Left kidney (tissue), 2 donors: ENCODE data around the gene RAB39A. TPM values are rescaled to one million over a fixed set of nuclear protein-coding genes. Genes with fewer than 3 reads are reported as not detected.

Experiments
- DNase-seq: peaks from one replicate; pipeline ENCODE4 v3.0.0-alpha.2; 2013
- polyA plus RNA-seq: library from polyadenylated mRNA; unstranded; fragments of 120-200 nt; gene quantifications from one replicate; pipeline ENCODE4 v1.2.1, GENCODE V29; 2013; ENCODE audit not compliant: insufficient read length

The RAB39A gene
- polyA plus RNA-seq, 1 donor = 1.2 TPM

DNA sequence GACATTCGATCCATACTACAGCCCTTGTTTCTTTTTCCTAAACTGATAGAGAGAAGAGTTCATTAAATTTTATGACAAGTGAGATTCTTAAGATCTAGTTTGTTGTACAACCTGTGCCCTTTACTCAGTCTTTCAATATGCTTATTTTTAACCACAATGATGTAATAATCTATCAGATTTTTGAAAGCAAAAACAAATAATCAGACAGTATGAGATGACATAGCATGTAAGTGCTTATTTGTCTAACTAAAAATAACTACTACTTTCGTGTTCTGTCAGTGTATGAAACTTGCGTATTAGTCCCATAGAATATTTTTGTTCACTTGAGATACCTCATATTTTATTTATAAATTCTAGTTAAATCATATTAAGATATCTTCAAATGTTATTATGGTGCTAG, 33.2 kb downstream of the RAB39A start:
- DNase-seq = no peak

DNA sequence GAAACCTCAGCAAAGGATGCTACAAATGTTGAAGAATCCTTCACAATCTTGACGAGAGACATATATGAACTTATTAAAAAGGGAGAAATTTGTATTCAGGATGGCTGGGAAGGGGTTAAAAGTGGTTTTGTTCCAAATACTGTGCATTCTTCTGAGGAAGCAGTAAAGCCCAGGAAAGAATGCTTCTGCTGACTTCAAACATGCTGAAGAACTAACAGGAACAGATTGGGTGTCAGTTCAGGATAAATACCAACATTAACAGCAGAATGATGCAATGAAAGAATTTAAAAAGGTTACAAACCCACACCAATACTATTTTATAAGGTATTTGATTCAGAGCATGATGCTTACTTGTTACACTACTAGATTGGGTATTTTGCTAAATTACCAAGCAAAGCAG, 33.9 kb downstream of the RAB39A start:
- peak; percentile 3 for DNase-seq

DNA sequence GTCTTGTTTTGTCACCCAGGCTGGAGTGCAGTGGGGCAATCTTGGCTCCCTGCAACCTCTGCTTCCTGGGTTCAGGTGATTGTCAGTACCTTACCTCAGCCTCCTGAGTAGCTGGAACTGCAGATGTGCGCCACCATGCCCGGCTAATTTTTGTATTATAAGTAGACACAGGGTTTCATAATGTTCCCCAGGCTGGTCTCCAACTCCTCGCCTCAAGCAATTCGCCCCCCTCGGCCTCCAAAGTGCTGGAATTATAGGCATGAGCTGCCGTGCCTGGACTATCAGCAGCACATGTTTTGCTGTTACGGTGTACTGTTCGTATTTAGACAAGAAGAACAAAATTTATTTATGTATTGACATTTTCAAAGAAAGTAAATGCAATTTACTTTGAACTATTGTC, 34.8 kb downstream of the RAB39A start:
- DNase-seq = no peak

DNA sequence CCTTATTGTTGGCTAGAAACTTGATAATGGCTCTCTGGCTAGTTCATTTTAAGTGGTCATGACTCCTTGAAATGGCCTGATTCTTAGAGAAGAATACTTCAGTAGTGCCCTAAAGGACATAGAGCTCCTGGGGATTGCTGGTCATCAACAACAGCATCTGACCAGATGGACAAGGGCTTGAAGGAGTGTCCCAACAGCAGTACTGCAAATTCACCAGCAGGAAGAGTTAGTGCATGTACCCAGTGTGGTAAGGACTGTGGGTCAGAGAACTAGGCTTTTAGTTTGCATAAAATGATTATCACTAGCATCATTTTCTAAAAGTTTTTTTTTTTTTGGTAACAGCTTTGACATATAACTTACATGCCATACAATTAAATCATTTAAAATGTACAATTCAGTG, 41.0 kb downstream of the RAB39A start:
- DNase-seq = no peak

DNA sequence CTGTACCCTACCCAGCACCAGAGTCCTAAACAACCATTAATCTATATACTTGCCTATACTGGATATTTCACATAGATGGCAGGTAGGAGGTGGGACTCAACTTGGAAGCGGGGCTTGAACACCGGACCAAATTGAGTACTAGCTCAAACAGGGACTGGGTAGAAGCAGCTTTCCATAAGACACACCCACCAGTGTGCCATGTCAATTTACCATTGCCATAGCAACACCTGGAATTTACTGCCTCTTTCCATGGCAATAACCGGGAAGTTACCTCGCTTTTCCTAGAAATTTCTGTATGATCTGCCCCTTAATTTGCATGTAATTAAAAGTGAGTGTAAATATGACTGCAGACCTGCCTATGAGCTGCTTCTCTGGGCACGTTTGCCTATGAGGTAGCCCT, 41.8 kb downstream of the RAB39A start:
- no peak for DNase-seq

DNA sequence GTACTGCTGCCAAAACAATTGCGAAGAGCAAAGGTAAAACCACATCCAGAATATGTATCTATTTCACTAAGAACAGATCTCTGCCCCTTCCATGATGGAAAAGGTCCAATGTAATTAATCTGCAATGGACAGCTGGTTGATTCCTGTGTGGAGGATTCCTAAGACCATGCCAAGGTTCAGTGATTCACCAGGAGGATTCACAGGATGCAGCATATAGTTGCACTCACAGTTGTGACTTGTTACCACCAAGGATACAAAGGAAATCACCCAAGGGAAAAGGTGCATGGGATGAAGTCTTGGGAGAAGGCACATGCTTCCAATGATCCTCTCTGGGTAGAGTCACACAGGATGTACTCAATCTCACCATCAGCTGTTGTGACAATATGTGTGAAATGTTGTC, 45.4 kb downstream of the RAB39A start:
- DNase-seq = no peak

DNA sequence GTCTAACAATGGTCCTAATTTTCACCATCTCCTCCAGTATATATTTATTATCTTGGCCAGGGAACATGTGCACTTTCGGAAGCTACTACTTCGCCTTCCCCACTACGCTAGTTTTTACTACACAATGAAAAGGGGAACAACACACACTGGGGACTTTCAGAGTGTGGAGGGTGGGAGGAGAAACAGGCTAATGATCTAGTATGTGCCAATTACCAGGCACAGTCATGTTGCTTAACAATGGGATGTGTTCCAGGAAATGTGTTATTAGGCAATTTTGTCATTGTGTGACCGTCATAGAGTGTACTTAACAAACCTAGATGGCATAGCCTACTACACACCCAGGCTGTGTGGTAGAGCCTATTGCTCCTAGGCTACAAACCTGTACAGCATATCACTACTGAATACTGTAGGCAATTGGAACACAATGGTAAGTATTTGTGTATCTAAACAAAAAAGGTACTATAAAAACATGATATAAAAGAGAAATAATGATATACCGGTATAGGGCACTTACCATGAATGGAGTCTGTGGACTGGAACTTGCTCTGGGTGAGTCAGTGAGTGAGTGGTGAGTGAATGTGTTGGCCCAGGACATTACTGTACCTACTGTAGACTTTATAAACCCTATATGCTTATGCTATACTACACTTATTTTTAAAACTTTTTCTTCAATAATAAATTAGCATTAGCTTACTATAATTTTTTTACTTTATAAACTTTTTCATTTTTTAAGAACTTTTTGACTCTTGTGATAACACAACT, 60.3 kb downstream of the RAB39A start:
- no peak for DNase-seq

DNA sequence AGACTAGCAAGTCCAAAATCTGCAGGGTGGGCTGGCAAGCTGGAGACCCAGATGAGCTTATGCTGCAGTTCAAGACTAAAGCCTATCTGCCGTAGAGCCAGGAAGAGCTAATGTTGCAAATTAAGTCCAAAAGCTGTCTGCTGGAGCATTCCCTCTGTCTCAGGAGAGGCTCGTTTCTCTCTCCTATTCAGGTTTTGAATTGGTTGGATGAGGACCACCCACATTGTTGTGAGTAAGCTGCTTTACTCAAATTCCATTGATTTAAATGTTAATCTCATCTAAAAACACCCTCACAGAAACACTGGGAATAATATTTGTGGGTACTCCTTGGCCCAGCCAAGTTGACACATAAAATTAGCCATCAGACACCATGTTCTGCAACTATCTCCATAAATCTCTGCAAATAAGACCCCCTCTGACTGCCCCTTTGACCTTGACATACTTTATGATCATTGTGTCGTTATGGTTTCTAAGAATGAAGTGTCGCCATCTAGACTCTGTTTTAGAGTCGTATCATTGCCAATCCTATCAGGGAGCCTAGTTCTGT, 63.7 kb downstream of the RAB39A start:
- DNase-seq = no peak

DNA sequence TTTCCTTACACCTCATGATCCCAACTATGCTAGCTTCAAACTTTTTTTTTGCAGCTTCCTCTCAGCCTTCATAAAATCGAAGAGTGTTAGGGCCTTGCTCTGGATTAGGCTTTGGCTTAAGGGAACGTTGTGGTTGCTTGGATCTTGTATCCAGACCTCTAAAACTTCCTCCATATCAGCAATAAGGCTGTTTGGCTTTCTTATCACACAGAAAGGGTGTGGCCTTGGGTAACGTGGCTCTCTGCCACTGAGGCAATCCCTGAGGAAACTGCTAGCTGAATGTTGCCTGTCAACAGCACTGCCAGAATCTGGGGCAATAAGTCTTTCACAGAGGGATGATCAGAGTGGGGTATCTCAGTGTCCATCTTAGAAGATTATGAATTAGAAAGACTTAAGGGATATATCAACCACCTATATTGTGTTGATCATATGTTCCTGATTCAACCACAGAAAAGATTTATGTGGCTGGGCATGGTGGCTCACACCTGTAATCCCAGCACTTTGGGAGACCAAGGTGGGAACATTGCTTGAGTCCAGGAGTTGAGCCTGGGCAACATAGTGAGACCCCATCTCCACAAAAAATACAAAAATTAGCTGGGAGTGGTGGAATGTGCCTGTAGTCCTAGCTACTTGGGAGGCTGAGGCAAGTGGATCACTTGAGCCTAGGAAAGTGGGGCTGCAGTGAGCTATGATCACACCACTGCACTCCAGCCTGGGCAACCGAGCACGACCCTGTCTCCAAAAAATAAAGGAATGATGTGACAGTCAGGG, 67.9 kb downstream of the RAB39A start:
- no peak for DNase-seq

DNA sequence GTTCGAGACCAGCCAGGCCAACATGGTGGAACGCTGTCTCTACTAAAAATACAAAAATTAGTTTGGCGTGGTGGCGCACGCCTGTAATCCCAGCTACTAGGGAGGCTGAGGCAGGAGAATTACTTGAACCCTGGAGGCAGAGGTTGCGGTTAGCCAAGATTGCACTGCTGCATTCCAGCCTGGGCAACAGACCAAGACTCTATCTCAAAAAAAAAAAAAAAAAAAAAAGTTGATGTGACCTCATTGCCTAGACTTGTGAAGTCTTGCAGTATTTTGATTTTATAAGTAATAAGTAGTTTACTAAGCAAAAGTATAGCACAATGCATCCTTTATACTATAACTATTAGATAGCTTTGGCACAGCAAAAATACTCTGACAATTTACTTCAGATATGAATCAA, 70.5 kb downstream of the RAB39A start:
- DNase-seq = no peak

DNA sequence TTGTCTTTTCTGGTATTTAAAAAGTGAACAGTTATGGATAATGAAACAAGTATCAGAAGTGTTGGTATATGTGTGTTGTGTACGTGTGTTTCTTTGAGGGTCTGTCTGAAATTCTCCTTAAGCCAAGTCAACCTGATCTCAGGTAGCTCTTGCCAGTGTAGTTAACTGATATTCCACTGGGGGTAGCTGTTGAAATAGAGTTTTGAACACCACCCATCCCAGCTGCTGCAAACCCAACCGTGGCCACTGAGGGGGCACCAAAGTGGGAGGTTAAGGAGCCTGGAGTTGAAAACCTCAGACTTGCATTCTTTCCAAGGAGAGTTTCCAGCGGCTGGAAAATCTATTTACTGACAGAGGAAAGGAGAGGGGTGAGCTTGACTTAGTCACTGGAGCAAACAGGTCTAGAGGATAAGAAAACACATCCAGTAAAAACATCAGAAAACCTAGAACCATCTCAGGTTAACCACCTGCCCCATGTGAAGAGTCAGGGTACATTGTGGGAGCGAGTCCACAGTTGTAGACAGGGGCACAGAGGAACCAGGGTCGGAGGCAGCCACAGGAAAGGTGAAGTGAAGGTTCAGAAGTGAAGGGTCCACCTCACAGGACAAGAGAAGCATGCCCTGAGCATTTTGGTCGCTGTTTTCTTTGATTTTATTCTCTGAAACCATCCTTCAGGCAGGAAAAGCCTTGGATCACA, 71.7 kb downstream of the RAB39A start:
- DNase-seq = peak; percentile 44

DNA sequence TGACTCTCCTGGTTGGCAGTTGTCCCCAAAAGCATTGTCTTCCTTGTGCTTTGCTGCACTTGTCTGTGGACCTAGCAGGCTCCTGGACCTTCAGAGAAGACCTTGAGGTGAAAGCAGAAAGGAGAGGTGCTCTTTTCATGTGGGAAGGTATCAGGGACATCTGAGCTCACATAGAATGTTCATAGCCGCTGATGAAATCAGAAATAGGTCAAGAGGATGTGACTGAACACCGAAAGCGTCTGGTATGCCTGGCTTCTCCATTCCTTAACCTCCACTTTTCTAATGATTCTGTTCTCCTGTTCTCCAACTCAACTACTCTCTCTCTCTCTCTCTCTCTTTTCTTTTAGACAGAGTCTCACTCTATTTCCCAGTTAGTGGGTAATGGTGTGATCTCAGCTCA, 74.2 kb downstream of the RAB39A start:
- DNase-seq = no peak

DNA sequence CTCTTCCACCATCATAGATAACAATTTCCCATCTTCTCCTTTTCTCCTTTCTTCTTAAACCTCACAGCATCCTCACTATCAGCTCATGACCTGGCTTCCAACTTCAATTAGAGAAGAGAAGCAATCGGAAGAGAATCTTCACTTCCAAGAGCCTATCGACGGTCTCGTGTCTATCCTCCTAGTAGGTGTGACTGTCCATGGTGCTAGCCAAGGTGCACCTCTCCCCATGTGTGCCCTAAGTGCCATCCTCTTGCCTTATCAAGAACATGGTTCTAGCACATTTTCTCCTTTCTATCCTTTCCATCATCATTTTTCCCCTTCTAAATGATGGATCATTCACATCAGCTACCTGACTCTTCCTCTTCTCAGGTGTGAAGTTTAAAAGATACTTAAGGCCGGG, 75.4 kb downstream of the RAB39A start:
- no peak for DNase-seq

DNA sequence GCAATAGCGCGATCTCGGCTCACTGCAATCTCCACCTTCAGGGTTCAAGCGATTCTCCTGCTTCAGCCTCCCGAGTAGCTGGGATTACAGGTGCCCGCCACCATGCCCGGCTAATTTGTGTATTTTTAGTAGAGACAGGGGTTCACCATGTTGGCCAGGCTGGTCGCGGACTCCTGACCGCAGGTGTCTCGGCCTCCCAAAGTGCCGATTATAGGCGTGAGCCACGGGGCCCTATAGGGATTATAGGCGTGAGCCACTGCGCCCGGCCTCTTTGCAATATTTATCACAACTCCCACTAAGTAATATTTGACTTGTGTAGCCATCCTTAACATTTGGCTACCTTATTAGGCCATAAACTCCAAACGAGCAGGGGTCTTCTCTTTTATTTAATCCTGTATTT, 79.6 kb downstream of the RAB39A start:
- DNase-seq = no peak

DNA sequence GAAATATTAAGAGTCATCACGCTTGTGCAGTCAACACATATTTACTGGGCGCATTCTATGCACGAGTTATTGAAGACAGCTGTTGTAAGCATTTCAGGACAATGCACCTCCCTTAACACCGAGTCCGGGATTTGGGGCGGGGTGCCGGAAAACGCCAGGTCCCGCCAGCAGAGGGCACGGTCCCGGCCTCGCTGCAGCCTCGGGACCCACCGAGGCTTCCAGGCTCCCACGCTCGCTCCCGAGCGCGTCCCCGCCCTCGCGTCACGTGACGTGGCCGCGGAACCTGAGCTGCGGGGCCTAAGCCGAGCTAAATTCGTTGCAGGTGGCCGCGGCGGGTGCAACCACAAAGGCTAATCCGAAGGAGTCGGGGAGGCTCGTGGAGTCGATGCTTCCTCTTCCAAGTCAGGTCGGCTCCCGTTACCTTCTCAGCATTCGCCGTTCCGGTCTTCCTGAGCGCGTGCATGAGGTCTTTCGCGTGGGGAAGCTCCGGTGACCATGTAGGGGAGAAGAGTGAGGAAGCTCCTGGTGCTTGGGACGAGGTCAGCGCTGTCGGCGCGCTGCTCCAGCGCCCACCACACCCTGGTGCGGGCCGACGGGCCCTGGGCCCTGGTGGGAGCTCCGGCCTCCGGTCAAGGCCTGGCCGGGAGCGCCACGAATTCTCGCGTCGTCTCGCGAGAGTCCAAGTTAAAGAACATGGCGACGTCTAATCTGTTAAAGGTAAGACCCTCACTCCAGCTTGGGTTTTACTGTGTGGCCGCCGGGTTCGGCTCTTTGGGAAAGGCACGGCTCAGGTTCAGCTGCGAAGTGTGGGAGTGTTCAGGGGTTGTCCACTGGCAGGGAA, 80.6 kb downstream of the RAB39A start, which contains the start of gene CUL5:
Gene CUL5 (plus strand): TSS at position 243 of the 841 bp plus-strand sequence. CDS start 451 bp downstream, at position 694.
- DNase-seq = peak; percentile 93

DNA sequence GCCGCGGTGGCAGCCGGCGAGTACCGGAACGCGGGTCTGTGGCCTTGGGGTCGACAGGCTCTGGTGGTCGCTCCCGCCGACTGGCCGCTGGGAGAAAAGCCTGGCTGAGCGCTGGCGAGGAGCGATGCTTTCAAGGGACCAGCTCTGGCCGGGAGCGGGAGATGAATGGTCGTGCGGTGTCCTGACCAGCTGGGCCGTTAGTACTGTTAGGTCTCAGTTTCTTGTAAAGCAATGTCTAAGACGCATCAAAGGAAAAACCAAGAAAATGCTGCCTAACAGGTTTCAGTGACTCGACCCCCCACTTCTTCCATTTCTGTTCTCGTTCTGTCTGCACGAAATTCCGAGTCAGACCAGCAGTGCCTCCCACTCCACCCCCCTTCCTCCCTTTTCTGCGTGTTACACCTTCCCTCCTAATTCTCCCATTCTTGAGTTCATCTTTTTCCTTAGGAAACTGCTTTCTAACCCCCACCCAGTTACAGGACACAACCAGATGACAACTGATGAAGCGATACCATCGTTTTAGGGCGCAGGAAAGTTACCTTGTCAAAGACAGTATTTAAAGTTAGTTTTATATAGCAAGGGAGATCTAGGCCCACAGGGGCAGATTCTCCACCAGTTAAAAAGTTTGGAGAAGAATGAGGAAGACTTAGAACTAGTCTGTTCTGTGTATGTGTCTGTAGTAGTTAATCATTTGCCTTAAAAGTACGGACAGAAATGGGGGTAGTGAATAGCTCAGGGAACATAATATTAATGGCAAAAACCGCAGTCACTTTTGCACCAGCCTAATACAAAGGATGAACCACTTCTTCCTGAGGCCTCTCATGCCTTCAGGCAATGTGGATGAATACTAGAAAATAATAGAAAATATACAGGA, 81.5 kb downstream of the RAB39A start:
- DNase-seq = peak; percentile 35

DNA sequence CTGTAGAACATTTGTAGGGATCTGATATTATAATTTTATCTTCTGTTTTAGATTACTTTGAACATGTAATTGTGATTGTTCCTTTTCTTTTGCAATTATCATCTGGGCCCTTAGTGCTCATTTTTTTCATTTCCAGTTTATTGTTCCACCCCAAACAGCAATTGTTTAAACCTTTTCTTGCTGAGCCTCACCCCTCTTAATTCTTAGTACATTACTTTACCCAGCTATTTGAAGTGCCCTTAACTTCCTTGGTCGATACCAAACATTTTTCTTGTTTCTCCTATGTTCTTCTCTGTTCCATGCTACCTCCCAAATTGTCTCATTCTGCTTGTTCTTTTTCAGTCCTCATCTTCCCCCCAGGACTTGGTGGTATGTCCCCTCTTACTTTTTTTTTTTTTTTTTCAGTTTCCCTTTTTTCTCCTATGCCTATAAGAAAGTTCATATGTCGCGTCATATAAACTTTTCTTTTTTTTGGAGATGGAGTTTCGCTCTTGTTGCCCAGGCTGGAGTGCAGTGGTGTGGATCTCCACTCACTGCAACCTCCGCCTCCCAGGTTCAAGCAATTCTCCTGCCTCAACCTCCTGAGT, 84.0 kb downstream of the RAB39A start:
- no peak for DNase-seq
